Endometrium (tissue), 2 donors: ENCODE measurements around the gene SLC27A1.
"Not testable (repeated sequence)": the region's sequence is repeated elsewhere in the genome, so short reads cannot be mapped to it uniquely, and the experiment has no call there.

ENCODE experiments used
- FAIRE-seq: peaks from 2 replicates; lab custom pipeline; 2012; peaks lifted over from hg19 to GRCh38; lab: Jason Lieb, UNC
- donor health status: control.
- donor health status: control.

SLC27A1 gene

DNA sequence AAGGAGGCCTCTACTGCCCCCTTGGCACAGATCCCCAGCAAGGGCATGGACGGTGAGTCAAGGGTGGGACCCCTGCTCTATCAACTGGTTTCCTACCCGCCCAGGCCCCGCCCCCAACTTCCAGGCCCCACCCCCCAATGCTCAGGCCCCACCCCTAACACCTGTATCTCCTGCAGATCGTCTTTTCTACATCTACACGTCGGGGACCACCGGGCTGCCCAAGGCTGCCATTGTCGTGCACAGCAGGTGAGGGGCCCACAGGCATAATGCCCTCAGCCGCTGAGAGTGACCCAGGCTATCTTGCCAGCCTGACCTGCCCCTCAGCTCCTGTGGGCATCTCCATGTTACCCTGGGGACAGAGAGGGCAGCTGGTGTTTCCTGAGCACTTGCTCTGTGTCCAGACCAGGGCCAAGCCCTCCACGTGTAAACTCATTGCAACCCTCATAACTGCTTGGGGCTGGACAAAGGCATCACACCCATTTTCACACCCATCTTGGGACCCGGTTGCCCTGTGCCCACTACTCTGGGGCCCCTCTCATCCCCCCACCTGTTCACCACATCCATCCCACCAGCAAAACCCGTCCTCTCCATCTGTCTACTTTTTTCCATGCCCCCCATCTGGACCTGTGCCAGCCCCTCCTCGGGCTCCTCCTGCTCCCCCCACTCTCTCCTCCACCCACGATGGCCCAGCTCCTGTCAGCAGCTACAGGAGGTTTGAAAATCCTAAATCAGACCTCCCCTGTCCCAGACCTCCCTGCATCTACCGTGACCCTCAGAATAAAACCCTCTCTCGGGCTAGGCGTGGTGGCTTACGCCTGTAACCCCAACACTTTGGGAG lies 17.2 kb downstream of the SLC27A1 start:
- no peak for FAIRE-seq

DNA sequence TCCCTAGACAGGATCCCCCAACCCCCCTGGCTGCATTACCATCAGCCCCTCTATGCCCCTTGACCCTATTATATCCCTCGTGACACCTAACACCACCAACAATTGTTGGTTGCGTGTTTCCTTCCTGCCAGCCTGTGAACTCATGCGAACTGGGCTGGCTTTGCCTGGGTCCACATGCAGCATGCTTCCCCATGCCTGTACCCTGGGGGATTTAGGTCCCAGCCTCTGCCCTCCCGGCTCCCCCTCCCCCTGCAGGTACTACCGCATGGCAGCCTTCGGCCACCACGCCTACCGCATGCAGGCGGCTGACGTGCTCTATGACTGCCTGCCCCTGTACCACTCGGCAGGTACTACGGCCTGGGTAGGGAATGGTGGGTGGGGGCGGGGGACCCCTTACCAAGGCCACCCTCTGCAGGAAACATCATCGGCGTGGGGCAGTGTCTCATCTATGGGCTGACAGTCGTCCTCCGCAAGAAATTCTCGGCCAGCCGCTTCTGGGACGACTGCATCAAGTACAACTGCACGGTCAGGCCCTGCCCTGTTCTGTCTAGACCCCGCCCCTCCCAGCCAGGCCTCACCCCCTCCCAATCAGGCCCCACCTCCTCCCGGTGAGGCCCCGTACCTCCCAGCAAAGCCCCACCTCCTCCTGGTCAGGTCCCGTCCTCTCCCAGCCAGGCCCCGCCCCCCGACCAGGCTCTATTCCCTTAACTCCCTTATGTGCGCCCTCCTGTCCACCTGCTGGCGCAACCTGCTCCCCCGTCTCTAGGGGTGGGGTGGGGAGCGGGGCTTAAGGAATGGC lies 18.5 kb downstream of the SLC27A1 start:
- FAIRE-seq = no peak

DNA sequence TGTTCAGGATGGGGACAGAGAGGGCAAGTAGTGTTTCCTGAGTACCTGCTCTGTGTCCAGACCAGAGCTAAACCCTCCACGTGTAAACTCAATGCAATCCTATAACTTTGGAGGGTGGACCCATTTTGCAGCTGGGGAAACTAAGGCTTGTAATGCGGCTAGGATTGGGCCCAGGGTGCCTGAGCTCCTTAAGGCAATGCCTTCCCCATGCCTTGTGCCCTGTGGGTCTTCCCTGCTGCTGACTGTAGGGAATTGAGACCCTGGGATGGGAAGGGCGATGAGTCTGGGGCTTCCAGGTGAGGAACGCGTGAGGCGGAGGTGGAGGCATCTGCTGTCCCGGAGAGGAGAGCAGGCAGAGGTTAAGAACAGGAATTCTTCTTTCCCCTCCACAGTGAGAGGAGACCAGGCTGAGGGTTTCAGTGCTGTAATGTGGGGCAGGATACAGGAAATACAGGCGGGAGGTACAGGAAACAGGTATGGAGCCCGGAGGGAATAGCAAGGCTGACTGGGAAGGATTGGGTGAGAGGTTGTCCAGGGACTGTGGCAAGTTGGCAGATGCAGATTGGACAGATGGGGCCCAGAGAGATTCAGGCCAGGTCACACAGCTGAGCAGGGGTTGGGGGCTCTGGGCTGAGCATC lies 19.2 kb downstream of the SLC27A1 start:
- FAIRE-seq = no peak

DNA sequence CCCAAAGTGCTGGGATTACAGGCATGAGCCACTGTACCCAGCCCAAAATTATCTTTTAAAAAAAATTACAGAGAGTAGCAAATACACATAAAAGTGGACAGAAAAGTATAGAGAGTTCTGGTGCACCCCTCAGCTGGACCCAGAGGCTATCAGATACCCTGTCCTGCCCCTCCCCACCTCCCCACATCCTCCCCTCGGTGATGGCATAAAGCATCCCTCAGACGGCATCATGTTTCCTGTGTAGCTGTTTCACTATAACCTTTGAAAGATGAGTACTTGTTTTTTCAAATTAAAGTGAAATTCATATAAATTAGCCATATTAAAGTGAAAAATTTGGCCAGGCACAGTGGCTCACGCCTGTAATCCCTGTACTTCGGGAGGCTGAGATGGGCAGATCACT lies 20.1 kb downstream of the SLC27A1 start:
- FAIRE-seq = no peak

DNA sequence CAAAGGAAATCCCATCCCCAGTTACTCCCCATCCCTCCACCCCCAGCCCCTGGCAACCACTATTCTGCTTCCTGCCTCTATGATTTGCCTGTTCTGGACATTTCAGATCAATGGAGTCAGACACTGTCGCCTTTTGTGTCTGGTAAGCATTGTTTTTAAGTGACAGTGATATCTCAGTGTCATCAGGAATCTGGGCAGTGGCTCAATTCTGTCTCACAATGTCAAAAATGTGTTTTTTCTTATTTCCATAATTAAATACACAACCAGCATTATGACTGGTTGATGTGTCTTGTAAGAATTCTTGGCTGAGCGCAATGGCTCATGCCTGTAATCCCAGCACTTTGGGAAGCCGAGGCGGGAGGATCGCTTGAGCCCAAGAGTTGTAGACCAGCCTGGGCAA lies 21.0 kb downstream of the SLC27A1 start:
- no peak for FAIRE-seq

DNA sequence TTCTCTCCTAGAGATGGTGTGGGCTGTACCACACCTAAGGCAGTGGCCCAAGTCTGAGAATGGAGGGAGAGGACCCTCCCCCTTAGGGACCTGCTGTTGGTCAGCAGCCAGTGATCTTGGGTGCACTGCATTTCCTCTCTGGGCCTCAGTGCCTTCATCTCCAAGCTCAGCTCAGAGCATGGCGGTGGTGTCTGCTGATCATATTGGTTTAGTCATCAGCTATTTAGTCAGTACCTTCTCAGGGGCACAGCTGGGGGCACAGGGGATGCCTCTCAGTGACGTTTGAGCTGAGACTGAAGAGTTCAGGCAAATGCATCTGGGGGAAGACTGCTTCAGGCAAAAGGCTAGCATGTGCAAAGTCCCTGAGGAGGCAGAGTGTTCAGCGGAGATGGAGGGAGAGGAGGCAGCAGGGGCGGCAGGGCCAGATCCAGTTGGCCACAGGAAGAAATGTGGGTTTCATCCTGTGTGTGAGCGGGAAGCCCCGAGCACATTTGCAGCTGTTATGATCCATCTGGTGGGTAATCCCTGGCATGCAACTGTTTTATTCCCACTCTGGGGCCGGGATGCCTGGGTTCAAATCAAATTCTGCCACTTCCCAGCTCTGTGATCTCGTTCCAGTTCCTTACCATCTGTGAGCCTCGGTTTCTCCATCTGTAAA lies 25.4 kb downstream of the SLC27A1 start:
- no peak for FAIRE-seq

DNA sequence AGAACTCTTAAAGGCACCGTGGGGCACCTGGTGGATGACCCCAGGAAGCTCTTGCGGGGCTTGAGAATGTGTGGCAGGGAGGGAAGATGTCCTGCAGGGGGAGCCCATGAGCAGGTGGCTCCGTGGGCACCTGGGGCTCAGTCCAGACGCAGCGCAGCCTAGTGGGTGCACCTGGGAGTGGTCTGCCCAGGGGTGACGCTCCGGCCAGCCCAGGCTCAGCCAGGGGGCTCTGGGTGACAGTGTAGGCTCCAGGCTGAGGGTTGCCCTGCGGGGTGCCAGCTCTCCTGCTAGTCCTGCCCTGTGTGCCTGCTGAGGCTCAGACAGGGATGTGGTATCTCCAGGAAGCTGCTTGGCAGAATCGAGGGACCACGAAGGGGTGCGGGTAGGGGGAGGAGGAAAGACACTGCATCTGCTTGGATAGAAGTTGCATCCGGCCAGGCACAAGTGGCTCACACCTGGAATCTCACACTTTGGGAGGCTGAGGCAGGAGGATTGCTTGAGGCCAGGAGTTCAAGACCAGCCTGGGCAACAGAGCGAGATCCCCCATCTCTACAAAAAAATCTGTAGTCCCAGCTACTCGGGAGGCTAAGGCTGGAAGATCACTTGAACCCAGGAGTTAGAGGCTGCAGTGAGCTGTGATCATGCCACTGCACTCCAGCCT lies 26.1 kb downstream of the SLC27A1 start:
- no peak for FAIRE-seq

DNA sequence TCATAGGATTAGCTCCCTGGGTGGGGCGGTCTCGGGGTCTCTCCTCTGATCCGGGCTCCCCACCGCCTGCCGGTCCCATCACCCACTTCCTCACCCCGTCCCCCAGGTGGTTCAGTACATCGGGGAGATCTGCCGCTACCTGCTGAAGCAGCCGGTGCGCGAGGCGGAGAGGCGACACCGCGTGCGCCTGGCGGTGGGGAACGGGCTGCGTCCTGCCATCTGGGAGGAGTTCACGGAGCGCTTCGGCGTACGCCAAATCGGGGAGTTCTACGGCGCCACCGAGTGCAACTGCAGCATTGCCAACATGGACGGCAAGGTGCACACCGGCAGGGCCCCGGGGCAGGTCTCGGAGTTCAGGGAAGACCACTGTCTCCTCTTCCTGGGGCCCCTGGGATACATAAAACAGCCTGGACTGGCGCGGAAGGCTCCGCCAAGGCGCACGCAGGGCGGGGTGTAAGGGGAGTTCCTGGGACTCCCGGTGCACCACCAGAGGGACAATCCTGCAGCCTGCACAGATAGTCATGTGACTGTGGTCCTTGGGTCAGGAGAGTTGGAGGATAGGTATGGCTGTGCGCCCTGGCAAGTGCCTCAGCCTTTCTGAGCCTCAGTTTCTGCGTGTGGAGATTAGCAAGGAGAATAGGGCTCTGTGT lies 26.9 kb downstream of the SLC27A1 start:
- no peak for FAIRE-seq

DNA sequence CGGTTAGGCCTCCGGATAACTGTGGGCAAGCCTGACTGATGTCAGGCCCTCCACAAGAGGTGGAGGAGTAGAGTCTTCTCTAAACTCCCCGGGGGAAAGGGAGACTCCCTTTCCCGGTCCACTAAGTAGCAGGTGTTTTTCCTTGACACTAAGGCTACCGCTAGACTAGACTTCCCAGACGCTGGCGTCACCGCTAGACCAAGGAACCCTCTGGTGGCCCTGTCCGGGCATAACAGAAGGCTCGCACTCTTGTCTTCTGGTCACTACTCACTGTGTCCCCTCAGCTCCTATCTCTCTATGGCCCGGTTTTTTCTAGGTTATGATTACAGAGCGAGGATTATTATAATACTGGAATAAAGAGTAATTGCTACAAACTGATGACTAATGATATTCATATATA lies 28.7 kb downstream of the SLC27A1 start:
- FAIRE-seq = not testable (repeated sequence)

DNA sequence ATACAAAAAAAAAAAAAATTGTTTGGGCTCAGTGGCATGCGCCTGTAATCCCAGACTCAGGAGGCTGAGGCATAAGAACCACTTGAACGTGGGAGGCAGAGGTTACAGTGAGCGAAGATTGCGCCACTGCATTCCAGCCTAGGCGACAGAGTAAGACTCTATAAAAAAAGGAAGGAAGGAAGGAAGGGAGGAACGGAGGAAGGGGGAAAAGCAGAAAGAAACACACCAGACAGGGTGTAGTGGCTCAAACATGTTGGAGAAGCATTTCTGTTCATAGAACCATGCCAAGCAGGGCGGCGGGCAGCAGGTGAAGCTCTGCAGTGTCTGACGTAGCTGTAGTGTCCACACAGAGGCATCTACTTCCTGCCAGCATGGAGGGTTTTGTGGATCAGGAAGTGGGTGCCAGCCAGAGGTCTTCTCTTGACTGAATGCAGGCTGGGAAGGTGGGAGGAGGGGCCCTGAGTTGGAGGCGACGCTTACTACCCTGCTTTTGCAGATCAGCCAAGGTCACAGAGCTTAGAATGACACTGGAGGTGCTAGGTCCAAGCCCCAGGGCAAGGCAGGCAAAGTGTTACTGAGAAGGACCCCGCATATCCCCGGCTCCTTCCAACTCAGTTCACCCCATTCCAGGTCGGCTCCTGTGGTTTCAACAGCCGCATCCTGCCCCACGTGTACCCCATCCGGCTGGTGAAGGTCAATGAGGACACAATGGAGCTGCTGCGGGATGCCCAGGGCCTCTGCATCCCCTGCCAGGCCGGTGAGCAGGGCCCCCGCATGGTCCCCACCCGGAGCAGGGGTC lies 29.5 kb downstream of the SLC27A1 start:
- no peak for FAIRE-seq

DNA sequence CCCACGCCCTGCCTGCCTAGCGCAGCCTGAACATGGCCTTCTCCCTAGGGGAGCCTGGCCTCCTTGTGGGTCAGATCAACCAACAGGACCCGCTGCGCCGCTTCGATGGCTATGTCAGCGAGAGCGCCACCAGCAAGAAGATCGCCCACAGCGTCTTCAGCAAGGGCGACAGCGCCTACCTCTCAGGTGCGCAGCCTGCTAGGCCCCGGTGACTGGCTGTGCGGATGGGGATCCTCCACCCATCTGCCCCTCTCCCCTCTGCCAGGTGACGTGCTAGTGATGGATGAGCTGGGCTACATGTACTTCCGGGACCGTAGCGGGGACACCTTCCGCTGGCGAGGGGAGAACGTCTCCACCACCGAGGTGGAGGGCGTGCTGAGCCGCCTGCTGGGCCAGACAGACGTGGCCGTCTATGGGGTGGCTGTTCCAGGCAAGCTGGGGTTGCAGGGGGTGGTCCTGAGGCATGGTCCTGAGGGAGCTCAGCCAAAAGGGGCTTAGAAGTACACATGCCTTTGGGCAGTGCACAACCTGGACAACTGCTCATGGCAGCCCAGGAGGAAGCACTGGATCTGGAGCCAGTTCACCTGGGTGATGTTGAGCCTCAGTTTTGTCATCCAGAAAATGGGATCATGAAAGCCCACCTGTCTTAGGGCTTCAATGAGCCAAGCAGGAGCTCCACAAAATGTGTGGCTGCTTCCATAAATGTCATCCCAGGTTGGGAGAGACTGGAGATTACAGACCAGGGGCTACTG lies 30.3 kb downstream of the SLC27A1 start:
- FAIRE-seq = no peak

DNA sequence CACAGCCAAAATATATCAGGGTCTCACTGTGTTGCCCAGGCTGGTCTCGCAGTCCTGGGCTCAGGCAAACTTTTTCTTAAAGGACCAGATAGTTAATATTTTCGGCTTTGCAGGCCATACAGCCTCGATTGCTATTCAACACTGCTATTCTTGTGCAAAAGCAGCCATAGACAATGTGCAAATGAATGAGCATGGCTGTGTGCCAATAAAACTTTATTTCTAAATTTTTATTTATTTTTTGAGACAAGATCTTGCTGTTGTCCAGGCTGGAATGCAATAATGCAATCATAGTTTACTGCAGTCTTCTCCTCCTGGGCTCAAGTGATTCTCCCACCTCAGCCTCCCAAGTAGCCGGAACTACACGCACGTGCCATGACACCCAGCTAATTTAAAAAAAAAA lies 32.9 kb downstream of the SLC27A1 start:
- FAIRE-seq = no peak

DNA sequence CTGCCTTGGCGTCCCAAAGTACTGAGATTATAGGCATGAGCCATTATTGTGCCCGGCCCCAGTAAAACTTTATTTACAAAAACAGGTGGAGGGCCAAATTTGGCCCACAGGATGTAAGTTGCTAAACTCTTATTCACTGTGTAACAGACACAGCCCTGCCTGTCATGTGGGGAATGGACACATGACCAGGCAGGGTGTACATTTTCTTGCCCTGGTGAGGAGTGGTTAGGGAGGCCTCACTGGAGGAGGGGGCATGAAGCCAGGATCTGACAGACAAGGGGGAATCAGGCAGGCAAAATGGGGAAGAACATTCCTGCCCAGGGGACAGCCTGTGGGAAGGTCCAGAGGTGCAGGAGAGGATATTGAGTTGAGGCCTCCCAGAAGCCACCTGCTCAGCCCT lies 33.7 kb downstream of the SLC27A1 start:
- no peak for FAIRE-seq

DNA sequence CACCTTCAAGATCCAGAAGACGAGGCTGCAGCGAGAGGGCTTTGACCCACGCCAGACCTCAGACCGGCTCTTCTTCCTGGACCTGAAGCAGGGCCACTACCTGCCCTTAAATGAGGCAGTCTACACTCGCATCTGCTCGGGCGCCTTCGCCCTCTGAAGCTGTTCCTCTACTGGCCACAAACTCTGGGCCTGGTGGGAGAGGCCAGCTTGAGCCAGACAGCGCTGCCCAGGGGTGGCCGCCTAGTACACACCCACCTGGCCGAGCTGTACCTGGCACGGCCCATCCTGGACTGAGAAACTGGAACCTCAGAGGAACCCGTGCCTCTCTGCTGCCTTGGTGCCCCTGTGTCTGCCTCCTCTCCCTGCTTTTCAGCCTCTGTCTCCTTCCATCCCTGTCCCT lies 34.1 kb downstream of the SLC27A1 start:
- no peak for FAIRE-seq

DNA sequence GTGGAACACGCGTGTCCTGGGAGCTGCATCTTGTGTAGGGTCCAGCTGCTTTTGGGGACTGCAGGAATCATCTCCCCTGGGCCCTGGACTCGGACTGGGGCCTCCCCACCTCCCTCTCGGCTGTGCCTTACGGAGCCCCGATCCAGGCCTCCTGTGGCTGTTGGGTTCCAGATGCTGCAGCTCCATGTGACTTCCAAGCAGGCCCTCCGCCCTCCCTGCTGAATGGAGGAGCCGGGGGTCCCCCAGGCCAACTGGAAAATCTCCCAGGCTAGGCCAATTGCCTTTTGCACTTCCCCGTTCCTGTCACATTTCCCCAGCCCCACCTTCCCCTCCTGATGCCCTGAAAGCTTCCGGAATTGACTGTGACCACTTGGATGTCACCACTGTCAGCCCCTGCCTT lies 34.9 kb downstream of the SLC27A1 start:
- no peak for FAIRE-seq

DNA sequence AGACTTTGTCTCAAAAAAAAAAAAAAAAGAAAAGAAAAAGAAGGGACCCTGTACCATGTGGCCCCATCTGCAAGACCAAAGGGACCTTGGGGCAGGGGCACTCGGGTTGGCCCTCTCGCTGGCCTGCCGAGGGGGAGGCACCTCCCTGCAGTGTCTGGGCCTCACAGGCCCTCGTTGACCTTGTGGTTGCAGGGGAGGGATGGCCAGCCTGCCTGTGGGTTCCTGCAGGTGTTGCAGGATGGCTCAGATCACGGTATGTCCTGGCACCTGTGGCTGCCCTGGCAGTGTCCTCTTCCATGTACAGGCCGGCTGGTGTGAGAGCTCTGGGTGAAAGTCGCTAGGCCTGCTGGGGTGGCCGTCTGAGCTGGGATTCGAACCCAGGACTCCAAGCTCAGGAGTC lies 36.4 kb downstream of the SLC27A1 start:
- FAIRE-seq = no peak

DNA sequence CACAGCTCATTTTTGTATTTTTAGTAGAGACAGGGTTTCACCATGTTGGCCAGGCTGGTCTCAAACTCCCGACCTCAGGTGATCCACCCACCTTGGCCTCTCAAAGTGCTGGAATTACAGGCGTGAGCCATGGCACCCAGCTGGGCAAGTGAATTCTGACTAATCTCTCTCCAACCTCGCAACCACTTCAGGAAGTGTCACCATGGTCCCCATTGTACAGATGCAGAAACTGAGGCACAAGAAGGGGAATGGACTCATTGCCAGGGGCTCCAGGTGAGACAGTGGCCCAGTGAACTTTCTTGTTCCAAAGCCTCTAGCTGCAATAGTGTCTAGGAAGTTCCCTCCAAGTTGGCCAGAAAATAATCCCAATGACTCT lies 38.2 kb downstream of the SLC27A1 start:
- not testable (repeated sequence) for FAIRE-seq

DNA sequence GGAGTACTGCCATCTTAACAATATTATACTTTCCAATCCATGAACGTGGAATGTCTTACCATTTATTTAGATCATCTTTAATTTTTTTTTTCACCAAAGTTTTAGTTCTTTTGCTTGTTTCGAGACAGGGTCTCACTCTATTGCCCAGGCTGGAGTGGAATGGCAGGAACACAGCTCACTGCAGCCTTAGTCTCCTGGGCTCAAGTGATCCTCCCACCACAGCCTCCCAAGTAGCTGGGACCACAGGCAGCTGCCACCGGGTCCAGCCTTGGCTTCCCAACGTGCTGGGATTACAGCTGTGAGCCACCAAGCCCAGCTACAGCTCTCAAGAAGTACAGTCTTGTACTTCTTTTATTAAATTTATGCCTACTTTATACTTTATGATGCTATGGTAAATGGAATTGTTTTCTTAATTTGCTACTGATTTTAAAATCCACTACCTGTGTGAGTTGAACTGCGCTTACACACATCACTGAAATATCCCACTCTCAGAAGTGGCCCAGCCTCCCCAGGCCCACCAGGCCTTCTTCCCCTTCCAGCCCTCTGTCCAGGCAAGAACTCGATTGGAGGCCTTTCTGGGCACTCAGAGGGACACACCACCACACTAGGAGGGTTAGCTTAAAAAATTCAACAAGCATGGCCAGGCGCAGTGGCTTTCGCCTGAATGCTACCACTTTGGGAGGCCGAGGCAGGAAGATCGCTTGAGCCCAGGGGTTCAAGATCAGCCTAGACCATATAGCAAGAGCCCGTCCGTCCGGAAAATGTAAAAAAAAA lies 40.1 kb downstream of the SLC27A1 start:
- no peak for FAIRE-seq
